ENCODE results near the gene EIF4EBP3.

Gene EIF4EBP3

GRCh38 chr5:140547508-140548299 is at the start of gene EIF4EBP3:
TSS of gene EIF4EBP3 (plus strand) at chr5:140547662. CDS start at chr5:140547738, 76 bp downstream.
- DNase-seq = no peak

- DNase-seq = no peak
These were observed 49.6 kb upstream of the EIF4EBP3 start for GRCh38 chr5:140497897-140498296.

GRCh38 chr5:140498591-140498990 is 48.9 kb upstream of the EIF4EBP3 start:
- no peak for DNase-seq

- no peak for DNase-seq
These were observed 44.6 kb upstream of the EIF4EBP3 start for GRCh38 chr5:140502834-140503233.

- DNase-seq = no peak
These were observed 37.6 kb upstream of the EIF4EBP3 start for GRCh38 chr5:140509898-140510297.

GRCh38 chr5:140513124-140513523 is 34.3 kb upstream of the EIF4EBP3 start:
- DNase-seq = no peak

- DNase-seq = no peak
These were observed 23.5 kb upstream of the EIF4EBP3 start for GRCh38 chr5:140524003-140524402.

GRCh38 chr5:140540227-140540626 is 7.2 kb upstream of the EIF4EBP3 start:
- no peak for DNase-seq

GRCh38 chr5:140542972-140543371 is 4.5 kb upstream of the EIF4EBP3 start:
- DNase-seq = no peak

- no peak for DNase-seq
These were observed 2.5 kb upstream of the EIF4EBP3 start for GRCh38 chr5:140544986-140545385.

- no peak for DNase-seq
These were observed 1.9 kb upstream of the EIF4EBP3 start for GRCh38 chr5:140545606-140546005.

- no peak for DNase-seq
These were observed 483 bp upstream of the EIF4EBP3 start for GRCh38 chr5:140546851-140547507.

- no peak for DNase-seq
These were observed 832 bp downstream of the EIF4EBP3 start for GRCh38 chr5:140548300-140548688.

- no peak for DNase-seq
These were observed 1.3 kb downstream of the EIF4EBP3 start for GRCh38 chr5:140548791-140549190.

GRCh38 chr5:140549237-140550144 is 2.0 kb downstream of the EIF4EBP3 start:
- peak; percentile 20 for DNase-seq

- DNase-seq = no peak
These were observed 3.0 kb downstream of the EIF4EBP3 start for GRCh38 chr5:140550147-140551079.

GRCh38 chr5:140551872-140552271 is 4.4 kb downstream of the EIF4EBP3 start:
- DNase-seq = no peak

- DNase-seq = peak; percentile 0
These were observed 6.2 kb downstream of the EIF4EBP3 start for GRCh38 chr5:140553657-140554056.

GRCh38 chr5:140554454-140554853 is 7.0 kb downstream of the EIF4EBP3 start:
- no peak for DNase-seq

- no peak for DNase-seq
These were observed 8.4 kb downstream of the EIF4EBP3 start for GRCh38 chr5:140555747-140556312.

- DNase-seq = peak; percentile 1
These were observed 9.0 kb downstream of the EIF4EBP3 start for GRCh38 chr5:140556438-140556837.
